Mucosa of descending colon (tissue), 3 donors: ENCODE data around the gene CFAP57. TPM values are rescaled to one million over a fixed set of nuclear protein-coding genes. Genes with fewer than 3 reads are reported as not detected.

Source experiments
- ATAC-seq: fragments of 200-7000 bp; cut with Tn5 transposase; one replicate; pipeline ENCODE4 v1.9.1; 2020; ENCODE audit warnings: mild to moderate bottlenecking, moderate library complexity
- DNase-seq, 3 donors: peaks; one replicate each; pipeline ENCODE4 v3.0.0-alpha.2; 2020
- H3K36me3 ChIP-seq: fragments of 200-600 bp; one replicate; pipeline ENCODE4 v1.8.0; 2021; ENCODE audit warnings: low read depth, mild to moderate bottlenecking
- H3K4me1 ChIP-seq: fragments of 200-600 bp; one replicate; pipeline ENCODE4 v1.8.0; 2021; ENCODE audit warnings: low read depth, mild to moderate bottlenecking
- H3K4me3 ChIP-seq: fragments of 200-600 bp; one replicate; pipeline ENCODE4 v1.8.0; 2021; ENCODE audit warnings: mild to moderate bottlenecking
- H3K9me3 ChIP-seq: fragments of 200-600 bp; one replicate; pipeline ENCODE4 v1.8.0; 2021; ENCODE audit warnings: mild to moderate bottlenecking
- CTCF ChIP-seq: fragments of 200-600 bp; IDR thresholded peaks from one replicate; pipeline ENCODE4 v1.8.0; 2022; ENCODE audit warnings: antibody characterized with exemption, mild to moderate bottlenecking
- intact Hi-C, 2 donors: fragments of 100-400 bp; cut with DNase I in 1 of 2; cut with micrococcal nuclease in 1 of 2; formaldehyde crosslinking; loops; one replicate each; pipeline versions ENCODE4 v1.11.0 to v1.11.1; 2022; cut with DNase I, micrococcal nuclease
- total RNA-seq, 3 donors: library from RNA; stranded (reverse); fragmentation: NEBNext Ultra II Directional in 2 of 3; extraction: Animal tissue kit (Norgen Biotek cat#: 25700) in 2 of 3; gene quantifications; one replicate each; pipeline versions ENCODE4 v1.2.1 to v1.2.4, GENCODE V29; 2021 to 2023
- donor health status: DM: no; HTN: no; CAD: no; lungs with moderate emphysema.
- donor health status: DM: no; HTN: no; CAD: no.
- donor health status: DM: no; HTN: yes; CAD: no.

CFAP57 gene
- total RNA-seq, 3 donors from 2014 or later, result 0.34 TPM; not detected in 2

- peaks cover 37% of the 10 kb centered on the region for H3K4me1 ChIP-seq
- DNase-seq (no peak), ATAC-seq (no peak)
- intact Hi-C loops, result no loop called here
- H3K36me3 ChIP-seq, result no peaks in the 10 kb centered on the region
- H3K9me3 ChIP-seq, result no peaks in the 10 kb centered on the region
- no peak overlapping the region for H3K4me3 ChIP-seq
- no peak for TF ChIP-seq CTCF
Observed at GRCh38 chr1:43298055-43298454, 125.9 kb downstream of the CFAP57 start.

GRCh38 chr1:43299101-43299500, 127.0 kb downstream of the CFAP57 start:
- no peak for TF ChIP-seq CTCF
- ATAC-seq (no peak), DNase-seq (no peak)
- intact Hi-C loops, result no loop called here
- Histone ChIP-seq H3K36me3 (no peaks in the 10 kb centered on the region), H3K4me3 (no peak overlapping the region), H3K9me3 (no peaks in the 10 kb centered on the region), H3K4me1 (peaks cover 37% of the 10 kb centered on the region)

GRCh38 chr1:43300378-43301094, 128.4 kb downstream of the CFAP57 start, which contains the start of gene TIE1:
Gene TIE1, plus strand, starts transcription at chr1:43300982. Its CDS starts 90 bp downstream, at chr1:43301072.
- Histone ChIP-seq H3K36me3 (no peaks in the 10 kb centered on the region), H3K4me3 (no peak within 1 kb of the TSS), H3K9me3 (no peaks in the 10 kb centered on the region), H3K4me1 (peaks cover 25% of the 10 kb centered on the region)
- TF ChIP-seq CTCF, result no peak
- no peak for ATAC-seq
- intact Hi-C loops, result no loop called here
- DNase-seq, result peak in 2 of 3 donors; percentile 30 to 37

GRCh38 chr1:43302201-43302600, 130.1 kb downstream of the CFAP57 start:
- DNase-seq, result peak in 2 of 3 donors; percentile 1 to 17
- ATAC-seq, result no peak
- H3K4me3 ChIP-seq, result no peak overlapping the region
- H3K4me1 ChIP-seq, result peaks cover 22% of the 10 kb centered on the region
- no peaks in the 10 kb centered on the region for H3K36me3 ChIP-seq
- intact Hi-C loops, result no loop called here
- TF ChIP-seq CTCF, result no peak
- H3K9me3 ChIP-seq, result no peaks in the 10 kb centered on the region

- intact Hi-C loops, result no loop called here
- H3K4me1 ChIP-seq, result peaks cover 22% of the 10 kb centered on the region
- no peaks in the 10 kb centered on the region for H3K9me3 ChIP-seq
Observed at GRCh38 chr1:43302721-43303470, 130.8 kb downstream of the CFAP57 start.

More at GRCh38 chr1:43302721-43303470, 130.8 kb downstream of the CFAP57 start:
- Histone ChIP-seq H3K36me3 (no peaks in the 10 kb centered on the region), H3K4me3 (no peak overlapping the region)
- TF ChIP-seq CTCF, result no peak
- DNase-seq (peak; percentile 50 to 76 (median 69)), ATAC-seq (peak; percentile 92)
